Measurements from ENCODE around the gene TEX264. TPM values are rescaled to one million over a fixed set of nuclear protein-coding genes. Genes with fewer than 3 reads are reported as not detected.

TEX264 gene
- total RNA-seq, 1 donor = 56.1 TPM

DNA sequence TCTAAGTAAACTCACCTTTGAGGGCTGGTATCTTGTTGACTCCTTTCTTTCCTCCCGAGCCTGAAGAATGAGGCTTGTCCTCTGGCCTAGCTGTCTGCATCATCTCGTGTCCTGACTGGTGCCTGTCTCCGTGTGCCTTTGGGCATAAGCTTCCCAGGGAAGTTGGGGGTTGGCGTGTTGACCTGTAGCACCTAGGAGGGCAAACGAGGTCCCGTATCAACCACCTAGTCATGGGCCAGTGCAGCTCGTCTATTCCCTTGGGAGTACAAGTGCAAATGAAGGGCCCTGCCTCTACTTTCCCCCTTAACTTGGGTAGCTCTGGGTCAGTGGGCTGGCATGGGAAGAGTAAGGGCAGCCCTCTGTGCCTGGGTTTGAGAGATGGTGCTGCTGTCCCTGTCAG is 8.7 kb downstream of the TEX264 start:
- peaks cover 50% of the 10 kb centered on the region for H4K20me1 ChIP-seq (ENCODE audit: insufficient read depth, low read length)
- TF ChIP-seq, protein P1, sequence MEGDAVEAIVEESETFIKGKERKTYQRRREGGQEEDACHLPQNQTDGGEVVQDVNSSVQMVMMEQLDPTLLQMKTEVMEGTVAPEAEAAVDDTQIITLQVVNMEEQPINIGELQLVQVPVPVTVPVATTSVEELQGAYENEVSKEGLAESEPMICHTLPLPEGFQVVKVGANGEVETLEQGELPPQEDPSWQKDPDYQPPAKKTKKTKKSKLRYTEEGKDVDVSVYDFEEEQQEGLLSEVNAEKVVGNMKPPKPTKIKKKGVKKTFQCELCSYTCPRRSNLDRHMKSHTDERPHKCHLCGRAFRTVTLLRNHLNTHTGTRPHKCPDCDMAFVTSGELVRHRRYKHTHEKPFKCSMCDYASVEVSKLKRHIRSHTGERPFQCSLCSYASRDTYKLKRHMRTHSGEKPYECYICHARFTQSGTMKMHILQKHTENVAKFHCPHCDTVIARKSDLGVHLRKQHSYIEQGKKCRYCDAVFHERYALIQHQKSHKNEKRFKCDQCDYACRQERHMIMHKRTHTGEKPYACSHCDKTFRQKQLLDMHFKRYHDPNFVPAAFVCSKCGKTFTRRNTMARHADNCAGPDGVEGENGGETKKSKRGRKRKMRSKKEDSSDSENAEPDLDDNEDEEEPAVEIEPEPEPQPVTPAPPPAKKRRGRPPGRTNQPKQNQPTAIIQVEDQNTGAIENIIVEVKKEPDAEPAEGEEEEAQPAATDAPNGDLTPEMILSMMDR (IDR thresholded peaks at IDR 0.05; ENCODE audit: extremely low read depth, low read depth, low read length) = no peak

DNA sequence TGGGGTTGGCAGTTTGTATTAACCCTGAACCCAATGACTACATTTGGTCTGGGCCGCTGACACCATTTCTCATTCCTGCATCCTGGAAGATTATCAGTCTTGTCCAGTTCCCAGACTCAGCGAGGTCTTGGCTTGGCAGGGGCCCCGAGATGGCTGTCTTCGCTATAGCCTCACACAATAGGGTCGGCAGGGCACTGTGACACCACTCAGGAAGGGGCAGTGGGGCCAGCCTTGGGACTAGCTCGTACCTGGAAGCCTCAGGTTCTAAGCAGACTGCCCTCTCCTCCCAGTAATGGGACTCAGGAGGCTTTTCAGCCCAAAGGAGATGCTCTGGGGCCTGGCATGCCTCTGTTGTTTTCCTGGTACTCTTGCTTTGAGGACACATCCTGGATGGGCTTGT is 9.1 kb downstream of the TEX264 start:
- Histone ChIP-seq H3K27ac (ENCODE audit: low read depth, low read length) (no peak overlapping the region), H3K4me3 (ENCODE audit: insufficient read depth, low read length) (no peak overlapping the region), H3K4me2 (ENCODE audit: insufficient read depth, low read length) (no peak overlapping the region), H4K20me1 (ENCODE audit: insufficient read depth, low read length) (peaks cover 47% of the 10 kb centered on the region), H3K4me1 (ENCODE audit: insufficient read depth, low read length) (peaks cover 14% of the 10 kb centered on the region), H3K9me3 (ENCODE audit: low read depth, low read length) (no peaks in the 10 kb centered on the region), H3K27me3 (ENCODE audit: insufficient read depth, low read length) (no peaks in the 10 kb centered on the region), H3K79me2 (ENCODE audit: insufficient read depth, low read length) (peaks cover 67% of the 10 kb centered on the region), H3K36me3 (ENCODE audit: insufficient read depth, low read length) (peaks cover 25% of the 10 kb centered on the region), H2AFZ (ENCODE audit: low read length) (no peak overlapping the region)
- TF ChIP-seq, protein P1 (IDR thresholded peaks at IDR 0.05; ENCODE audit: extremely low read depth, low read depth, low read length) = no peak
- no peak for DNase-seq (ENCODE audit: insufficient read length, low spot score, missing footprints)

More for the DNA sequence above, 8.7 kb downstream of the TEX264 start:
- Histone ChIP-seq H3K79me2 (ENCODE audit: insufficient read depth, low read length) (peaks cover 67% of the 10 kb centered on the region), H3K4me3 (ENCODE audit: insufficient read depth, low read length) (no peak overlapping the region), H3K36me3 (ENCODE audit: insufficient read depth, low read length) (peaks cover 21% of the 10 kb centered on the region), H2AFZ (ENCODE audit: low read length) (no peak overlapping the region), H3K27ac (ENCODE audit: low read depth, low read length) (no peak overlapping the region), H3K4me2 (ENCODE audit: insufficient read depth, low read length) (no peak overlapping the region), H3K4me1 (ENCODE audit: insufficient read depth, low read length) (peaks cover 18% of the 10 kb centered on the region), H3K9me3 (ENCODE audit: low read depth, low read length) (no peaks in the 10 kb centered on the region), H3K27me3 (ENCODE audit: insufficient read depth, low read length) (no peaks in the 10 kb centered on the region)
- no peak for DNase-seq (ENCODE audit: insufficient read length, low spot score, missing footprints)

DNA sequence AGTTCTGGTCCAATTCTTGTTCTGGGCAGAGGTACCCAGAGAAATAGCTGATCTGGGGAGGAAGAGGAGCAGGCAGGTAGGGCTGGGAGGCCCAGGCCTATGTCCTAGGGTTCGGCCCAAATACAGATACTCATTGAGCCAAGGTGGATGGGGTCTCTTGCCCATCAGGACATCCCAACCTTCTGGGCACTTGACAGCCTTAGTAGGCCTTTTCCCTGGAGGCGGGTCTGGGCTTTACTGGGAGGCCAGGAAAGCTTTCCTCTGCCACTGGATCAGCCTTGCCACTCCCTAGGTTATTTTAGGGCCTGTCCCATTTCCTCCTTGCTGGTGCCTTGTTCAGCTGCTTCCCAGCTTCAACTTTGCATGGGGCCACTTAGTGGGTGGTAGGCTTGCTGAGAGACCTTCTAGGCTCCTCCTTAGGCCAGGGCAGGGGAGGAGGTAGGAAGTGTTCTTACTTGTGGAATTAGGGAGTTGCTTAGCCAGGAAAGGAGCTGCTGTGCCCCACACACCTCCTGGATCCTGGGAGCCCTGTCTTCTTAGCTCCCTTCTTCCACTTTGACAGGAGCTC is 9.7 kb downstream of the TEX264 start:
- H3K79me2 ChIP-seq (ENCODE audit: insufficient read depth, low read length) = peaks cover 66% of the 10 kb centered on the region

DNA sequence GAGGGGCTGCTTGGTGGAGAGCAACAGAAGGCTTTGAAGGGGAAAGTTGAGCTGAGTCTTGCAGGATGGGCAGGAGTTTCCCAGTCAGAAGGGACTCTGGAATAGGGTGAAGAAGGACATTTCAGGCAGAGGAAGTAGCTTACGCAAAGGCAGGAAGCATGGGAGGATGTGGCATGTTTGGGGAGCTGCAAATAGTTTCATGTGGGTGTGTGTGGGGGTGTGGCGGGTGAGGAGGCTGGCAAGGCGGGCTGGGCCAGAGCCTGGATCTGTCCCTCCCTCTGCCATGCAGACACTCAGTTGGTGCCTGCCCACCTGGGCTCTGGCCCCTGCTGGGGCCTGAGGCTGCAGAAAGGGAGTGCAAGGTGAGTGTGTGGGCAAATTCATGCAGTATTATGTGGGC is 10.4 kb downstream of the TEX264 start:
- no peak overlapping the region for H3K27ac ChIP-seq (ENCODE audit: low read depth, low read length)
- H4K20me1 ChIP-seq (ENCODE audit: insufficient read depth, low read length) = peaks cover 42% of the 10 kb centered on the region
- H3K27me3 ChIP-seq (ENCODE audit: insufficient read depth, low read length) = no peaks in the 10 kb centered on the region
- H3K36me3 ChIP-seq (ENCODE audit: insufficient read depth, low read length) = peaks cover 27% of the 10 kb centered on the region
- H3K4me3 ChIP-seq (ENCODE audit: insufficient read depth, low read length) = no peak overlapping the region
- DNase-seq (ENCODE audit: insufficient read length, low spot score, missing footprints) = no peak
- no peak overlapping the region for H3K4me2 ChIP-seq (ENCODE audit: insufficient read depth, low read length)
- no peak overlapping the region for H2AFZ ChIP-seq (ENCODE audit: low read length)
- H3K79me2 ChIP-seq (ENCODE audit: insufficient read depth, low read length) = peaks cover 59% of the 10 kb centered on the region
- no peaks in the 10 kb centered on the region for H3K9me3 ChIP-seq (ENCODE audit: low read depth, low read length)
- TF ChIP-seq, protein P1 (IDR thresholded peaks at IDR 0.05; ENCODE audit: extremely low read depth, low read depth, low read length) = no peak
- peaks cover 13% of the 10 kb centered on the region for H3K4me1 ChIP-seq (ENCODE audit: insufficient read depth, low read length)

More for the DNA sequence above, 9.7 kb downstream of the TEX264 start:
- H2AFZ ChIP-seq (ENCODE audit: low read length) = no peak overlapping the region
- DNase-seq (ENCODE audit: insufficient read length, low spot score, missing footprints) = no peak
- no peak overlapping the region for H3K4me2 ChIP-seq (ENCODE audit: insufficient read depth, low read length)
- no peak overlapping the region for H3K4me3 ChIP-seq (ENCODE audit: insufficient read depth, low read length)
- H3K27ac ChIP-seq (ENCODE audit: low read depth, low read length) = no peak overlapping the region
- peaks cover 27% of the 10 kb centered on the region for H3K36me3 ChIP-seq (ENCODE audit: insufficient read depth, low read length)
- peaks cover 42% of the 10 kb centered on the region for H4K20me1 ChIP-seq (ENCODE audit: insufficient read depth, low read length)
- TF ChIP-seq, protein P1 (IDR thresholded peaks at IDR 0.05; ENCODE audit: extremely low read depth, low read depth, low read length) = no peak
- H3K4me1 ChIP-seq (ENCODE audit: insufficient read depth, low read length) = peaks cover 9% of the 10 kb centered on the region
- no peaks in the 10 kb centered on the region for H3K9me3 ChIP-seq (ENCODE audit: low read depth, low read length)
- no peaks in the 10 kb centered on the region for H3K27me3 ChIP-seq (ENCODE audit: insufficient read depth, low read length)

Data from osteoblast (primary cell).